GM19351 (cell line): ENCODE data around the gene SHISA5.
"Not testable (repeated sequence)": the region's sequence is repeated elsewhere in the genome, so short reads cannot be mapped to it uniquely, and the experiment has no call there.

ENCODE experiments used
- ATAC-seq: cut with Tn5 transposase; IDR thresholded peaks from one replicate; pipeline ENCODE4 v1.9.1; 2021; ENCODE audit warnings: mild to moderate bottlenecking, moderate library complexity; ENCODE audit not compliant: unreplicated experiment

The SHISA5 gene

DNA sequence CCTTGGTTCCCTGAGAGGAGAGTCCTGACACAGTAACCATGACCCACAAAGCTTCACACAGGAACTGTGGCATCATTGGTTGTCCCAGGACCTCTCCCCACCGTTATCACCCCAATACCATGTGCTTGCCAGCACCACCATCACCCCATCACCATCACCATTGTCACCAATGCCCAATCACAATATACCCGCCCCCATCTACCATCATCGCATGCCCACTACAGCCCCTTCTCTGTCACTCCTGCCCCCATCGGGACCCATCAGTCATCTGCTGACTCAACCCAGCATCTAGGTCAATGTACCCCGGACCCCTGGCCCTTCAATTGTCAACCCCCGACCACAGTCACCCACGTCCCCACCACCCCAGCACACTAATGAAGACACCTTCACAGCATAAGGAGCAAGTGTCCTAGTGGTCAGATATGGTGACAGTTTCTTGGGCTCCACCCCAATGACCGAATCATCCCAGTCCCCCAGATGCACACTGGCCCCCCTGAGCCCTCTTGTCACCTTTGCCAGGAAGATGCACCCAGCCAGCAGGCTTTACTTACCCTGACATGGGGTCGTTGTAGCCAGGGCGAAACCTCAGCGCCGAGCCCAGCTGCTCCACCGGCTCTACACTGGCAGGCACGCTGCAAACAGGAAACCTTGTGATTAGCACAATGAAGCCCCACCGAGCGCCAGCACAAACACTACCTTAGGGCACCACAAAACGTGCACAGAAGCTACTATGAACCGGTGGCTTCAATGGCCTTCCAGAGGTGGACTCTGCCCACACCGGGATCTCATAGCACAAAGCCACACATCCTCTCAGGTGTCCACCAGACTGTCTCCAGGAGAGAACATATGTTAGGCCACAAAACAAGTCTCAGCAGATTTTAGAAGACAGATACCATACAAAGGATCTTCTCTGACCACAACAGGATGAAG is 25.1 kb downstream of the SHISA5 start:
- no peak for ATAC-seq

DNA sequence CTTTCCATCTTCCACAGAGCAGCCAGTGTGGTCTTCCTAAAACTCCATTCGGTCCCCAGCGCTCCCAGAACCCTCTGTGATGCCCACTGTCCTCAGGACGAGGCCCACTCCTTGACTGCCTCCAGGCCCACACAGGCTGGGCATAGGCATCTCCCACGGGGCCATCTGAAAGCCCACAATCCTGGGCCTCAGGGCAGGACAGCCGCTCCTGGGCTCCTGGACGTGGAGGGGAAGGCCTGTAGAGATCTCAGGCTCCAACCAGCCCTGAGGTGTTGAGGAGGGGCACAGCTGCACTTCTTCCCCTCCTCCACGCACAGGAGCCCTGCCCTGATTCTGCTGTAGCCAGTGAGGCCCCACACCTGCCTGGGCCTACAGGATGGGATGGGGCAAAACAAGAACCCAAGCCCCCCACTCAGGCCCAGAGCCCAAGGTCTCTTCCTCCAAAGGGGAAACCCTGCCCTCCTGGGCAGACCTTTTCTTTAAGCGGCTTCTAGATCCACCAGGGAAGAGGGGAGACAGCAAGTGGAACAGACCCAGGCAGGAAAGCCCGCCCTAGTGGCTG is 25.9 kb downstream of the SHISA5 start:
- no peak for ATAC-seq

DNA sequence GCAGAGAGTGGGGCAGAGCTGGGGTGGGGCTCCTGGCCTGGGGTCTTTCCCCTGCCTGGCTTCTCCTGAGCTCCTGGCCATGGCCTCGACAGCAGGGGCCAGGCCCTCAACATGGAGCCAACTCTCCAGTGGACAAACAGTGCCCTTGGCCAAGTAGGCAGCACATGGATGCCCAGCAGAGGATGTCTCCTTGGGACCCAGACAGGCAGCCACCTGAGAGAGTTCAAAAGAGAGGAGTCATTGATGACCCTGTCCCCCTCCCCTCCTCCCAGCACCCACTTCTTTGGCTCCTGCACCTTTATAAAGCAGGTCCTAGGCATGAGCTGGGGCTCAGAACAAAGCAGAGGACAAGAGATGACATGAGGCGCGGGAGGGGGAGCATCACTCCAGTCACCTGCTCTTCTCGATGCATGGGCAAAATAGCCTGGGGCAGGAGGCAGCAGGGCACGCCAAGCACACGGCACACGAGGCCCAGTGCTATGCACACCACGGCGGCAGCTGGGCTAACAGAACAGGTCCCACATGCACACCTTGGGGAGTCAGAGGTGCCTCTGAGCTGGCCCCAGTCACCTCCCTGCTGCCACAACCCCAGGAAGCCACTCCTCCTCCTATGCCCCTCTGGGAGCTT is 27.4 kb downstream of the SHISA5 start:
- ATAC-seq = no peak

DNA sequence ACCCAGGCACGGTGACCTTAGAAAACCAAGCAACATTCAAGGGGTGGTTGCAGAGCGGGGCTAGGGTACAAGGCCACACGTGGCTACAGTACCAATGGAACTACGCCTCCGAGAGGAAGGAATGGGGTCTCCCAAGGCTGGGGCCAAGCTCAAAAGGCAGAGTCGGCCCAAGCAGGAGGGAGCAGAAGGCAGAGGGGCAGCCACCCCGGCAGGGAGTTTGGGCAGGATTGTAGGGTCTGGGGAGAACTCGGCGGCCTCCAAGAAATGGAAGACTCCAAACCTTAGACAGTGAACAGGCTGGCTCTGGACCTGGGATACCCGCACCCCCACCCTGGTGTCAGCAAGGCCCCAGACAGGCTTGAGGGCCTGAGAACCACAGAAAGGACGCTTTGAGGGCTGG is 28.8 kb downstream of the SHISA5 start:
- ATAC-seq = no peak

DNA sequence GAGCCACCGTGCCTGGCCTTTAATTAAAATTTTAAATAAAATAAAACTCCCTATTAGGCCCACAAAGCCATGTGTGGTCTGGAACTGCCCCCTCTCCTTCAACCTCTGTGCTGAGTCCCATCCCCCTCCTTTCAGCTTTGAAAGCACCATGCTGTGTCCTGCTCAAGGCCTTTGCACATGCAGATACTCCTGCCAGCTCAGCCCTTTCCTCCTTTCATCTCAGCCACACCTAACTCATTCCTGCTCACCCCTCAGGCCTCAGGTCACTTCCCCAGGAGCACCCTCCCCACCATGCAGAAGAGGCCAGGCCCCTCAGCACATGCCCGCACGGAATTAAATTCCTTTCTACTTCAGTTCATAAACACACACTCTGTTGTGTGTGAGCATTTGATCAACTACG is 29.4 kb downstream of the SHISA5 start:
- no peak for ATAC-seq

DNA sequence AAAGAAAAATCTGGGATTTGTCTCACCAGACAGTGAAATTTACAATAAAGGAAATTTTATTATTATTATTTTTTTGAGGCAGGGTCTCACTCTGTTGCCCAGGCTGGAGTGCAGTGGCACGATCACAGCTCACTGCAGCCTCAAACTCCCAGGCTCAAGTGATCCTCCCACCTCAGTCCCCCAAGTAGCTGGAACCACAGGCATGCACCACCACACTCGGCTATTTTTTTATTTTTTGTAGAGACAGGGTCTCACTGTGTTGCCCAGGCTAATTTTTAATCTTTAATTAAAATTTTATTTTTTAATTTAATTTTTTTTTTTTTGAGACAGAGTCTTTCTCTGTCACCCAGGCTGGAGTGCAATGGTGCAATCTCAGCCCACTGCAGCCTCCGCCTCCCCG is 29.9 kb downstream of the SHISA5 start:
- ATAC-seq = not testable (repeated sequence)

DNA sequence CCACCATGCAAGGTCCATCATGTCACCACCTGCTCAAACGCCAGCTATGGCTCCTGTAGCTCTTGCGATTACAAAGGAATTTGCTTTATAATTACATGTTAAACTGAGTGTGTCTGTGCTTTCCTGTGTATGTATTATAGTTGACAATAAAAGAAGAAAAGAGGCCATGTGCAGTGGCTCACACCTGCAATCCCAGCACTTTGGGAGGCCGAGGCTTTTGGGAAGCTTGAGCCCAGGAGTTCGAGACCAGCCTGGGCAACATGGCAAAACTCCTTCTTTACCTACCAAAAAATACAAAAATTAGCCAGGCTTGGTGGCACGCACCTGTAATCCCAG is 30.4 kb downstream of the SHISA5 start:
- no peak for ATAC-seq

DNA sequence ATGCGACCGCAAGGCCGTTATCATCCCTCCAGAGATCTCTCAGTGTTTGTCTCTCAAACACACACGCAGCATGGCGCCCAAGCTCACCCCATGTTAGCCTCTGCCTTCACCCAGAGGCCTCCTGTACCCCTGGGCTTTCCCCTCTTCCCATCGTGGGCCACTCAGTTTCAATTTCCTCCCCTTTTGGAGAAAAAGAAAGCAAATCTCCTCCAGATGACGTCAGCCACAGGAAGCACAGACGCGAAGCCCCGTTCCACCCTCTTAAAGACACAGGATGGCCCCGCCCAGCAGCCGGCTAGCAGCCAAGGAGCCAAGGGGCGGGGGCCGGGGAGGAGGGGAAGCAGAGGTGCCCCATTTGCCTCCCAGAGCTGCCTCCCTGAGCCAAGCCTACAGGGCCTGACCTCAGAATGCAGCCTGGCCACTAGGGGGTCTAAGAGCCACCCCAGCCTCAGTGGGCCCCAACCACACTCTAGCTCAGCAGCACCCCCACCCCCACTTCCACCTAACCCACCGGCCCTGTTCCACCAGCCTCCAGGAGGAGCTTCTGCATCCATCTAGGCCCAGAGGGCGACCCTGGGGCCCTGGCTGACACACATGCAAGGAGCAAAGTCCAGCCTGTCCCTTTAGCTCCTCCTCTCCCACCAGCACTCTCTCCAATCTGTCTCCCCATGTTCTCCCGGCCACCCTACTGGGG is 30.9 kb downstream of the SHISA5 start:
- peak; percentile 83 for ATAC-seq

DNA sequence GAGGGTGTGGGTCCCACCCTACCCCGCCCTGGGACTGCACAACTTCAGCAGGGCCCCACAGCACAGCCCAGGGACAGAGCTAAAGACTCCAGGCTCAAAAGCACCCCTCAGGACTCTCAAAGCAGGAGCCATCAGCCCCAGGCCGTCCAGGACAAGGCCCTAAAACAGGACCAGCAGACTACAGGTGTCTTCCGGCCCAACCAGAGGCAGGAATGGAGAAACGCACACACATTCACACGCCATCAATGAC is 31.4 kb downstream of the SHISA5 start:
- ATAC-seq = peak; percentile 31

DNA sequence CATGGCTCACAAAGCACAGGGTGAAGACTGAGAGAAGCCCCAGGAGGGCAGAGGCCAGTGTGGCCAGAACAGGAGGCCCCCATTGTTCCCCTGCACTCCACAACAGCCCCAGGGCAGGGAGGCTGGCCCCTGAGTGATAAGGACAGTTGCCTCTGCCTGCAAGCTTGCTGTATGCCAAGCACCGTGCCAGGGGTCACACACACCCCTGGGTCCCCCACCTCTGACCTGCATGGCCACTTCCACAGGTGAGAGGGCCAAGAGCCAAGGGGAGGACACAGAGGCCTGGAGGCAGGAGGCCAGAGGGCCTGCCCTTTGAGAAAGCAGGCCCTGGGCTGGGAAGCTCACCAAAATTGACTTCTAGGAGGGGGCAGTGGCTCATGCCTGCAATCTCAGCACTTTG is 33.7 kb downstream of the SHISA5 start:
- no peak for ATAC-seq

DNA sequence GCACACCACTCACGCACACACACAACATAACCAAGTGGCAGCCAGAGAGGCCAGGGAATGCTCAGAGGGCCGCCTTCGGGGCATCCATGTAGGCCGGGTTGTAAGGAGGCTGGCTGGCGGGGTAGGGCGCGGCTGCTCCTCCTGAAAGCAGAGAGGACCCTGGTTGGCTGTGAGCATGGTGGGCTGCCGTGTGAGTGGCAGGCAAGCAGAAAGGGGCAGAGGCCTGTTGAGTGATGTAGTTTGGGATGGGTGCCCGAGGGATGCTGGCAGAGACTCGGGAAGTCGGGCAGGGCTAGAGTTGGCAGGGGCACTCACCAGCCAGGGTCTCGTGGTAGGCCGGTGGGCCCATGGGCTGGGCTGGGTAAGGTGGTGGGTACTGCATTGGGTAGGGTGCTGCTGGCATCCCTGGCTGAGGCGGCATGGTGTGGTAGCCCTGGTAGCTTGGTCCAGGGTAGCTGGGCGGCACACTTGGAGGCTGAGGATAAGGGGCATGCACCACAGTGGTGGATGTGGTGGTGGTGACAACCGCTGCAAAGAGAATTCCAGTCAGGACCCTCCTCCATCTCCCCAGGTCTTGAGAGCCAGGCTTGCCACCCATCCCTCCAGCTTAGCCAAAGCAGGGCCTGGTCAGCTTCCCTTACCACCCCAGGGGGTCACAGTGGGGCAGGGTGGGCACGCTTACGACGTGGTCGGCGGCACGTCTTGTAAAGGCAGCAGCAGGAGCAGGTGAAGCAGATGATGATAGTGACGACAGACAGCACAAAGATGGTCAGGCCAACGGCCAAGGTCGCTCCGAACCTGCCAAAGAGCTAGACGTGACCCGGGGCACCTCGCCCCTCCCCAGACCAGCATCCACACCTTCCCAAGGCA is 34.7 kb downstream of the SHISA5 start:
- ATAC-seq = no peak

DNA sequence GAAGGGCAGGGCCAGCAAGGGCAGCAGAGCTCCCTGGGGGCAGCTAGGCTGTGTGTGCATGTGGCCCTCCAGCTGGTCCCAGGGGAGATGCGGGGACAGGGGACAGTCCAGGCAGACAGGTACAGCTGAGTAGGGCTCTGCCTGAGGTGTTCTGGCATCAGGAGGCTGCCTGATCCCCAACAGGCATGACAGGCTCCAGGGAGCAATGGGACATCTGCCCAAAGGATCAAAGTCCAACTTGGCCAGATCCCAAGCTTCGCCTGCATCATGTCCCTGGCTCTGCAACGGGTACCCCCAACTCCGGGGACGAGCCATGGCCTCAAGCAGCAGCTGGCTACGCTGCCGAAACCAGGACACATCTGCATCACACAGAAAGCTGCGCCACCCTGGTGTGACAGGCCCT is 35.6 kb downstream of the SHISA5 start:
- ATAC-seq = no peak

DNA sequence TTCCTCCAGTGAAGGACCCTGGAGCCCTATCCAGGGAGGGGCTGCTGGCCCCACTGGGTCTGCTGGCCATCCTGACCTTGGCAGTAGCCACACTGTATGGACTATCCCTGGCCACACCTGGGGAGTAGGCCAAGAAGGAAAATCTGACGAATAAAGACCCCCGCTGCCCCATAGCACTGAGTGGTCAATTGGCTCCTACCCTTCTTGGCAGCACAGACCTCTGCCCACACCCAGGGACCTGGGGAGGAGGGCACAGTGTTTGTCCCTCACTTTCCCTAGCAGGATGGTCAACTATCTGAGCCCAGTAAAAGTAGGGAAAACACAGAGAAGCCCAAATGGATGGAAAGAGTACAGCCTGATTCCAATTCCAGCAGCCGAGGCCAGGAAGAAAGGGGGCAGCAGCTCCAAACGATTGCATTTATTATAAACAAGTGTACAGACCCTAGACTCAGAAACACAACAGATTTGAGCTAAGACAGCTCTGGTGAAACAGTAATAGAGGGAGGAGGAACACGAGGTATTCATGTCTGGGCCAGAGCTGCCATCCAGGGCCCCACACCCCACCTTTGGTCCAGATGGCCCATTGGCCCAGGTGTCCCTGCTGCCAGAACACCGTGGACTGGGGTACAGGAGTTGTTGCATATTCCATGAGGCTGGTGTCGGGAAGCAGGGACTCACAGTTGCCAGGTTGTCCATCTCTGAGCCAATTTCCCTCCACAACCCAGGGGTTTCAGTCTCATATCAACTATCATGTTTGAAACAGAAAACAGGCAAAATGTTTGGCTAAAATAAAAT is 36.3 kb downstream of the SHISA5 start:
- ATAC-seq = no peak

DNA sequence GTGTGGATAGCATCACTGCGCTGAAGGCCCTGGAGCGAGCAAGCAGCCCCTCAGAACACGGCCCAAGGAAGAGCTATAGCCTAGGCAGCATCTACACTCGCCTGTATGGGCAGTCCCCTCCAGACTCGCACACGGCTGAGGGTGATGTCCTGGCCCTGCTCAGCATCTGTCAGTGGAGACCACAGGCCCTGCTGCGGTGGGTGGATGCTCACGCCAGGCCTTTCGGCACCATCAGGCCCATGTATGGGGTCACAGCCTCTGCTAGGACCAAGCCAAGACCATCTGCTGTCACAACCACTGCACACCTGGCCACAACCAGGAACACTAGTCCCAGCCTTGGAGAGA is 36.9 kb downstream of the SHISA5 start:
- no peak for ATAC-seq

DNA sequence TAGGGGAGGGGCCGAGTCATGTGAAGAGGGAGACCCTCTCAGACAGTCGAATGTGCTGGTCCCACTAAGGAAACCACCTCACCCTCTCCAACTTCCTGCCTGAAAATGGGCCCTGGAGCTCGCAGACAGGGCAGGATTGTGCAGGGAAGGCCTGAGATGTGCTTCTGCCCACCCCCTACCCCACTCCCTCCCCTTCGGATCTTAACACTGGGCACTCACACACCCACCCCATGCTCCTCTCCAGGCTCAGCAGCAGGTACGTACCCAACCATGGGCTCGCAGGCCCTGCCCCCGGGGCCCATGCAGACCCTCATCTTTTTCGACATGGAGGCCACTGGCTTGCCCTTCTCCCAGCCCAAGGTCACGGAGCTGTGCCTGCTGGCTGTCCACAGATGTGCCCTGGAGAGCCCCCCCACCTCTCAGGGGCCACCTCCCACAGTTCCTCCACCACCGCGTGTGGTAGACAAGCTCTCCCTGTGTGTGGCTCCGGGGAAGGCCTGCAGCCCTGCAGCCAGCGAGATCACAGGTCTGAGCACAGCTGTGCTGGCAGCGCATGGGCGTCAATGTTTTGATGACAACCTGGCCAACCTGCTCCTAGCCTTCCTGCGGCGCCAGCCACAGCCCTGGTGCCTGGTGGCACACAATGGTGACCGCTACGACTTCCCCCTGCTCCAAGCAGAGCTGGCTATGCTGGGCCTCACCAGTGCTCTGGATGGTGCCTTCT is 37.4 kb downstream of the SHISA5 start:
- ATAC-seq = peak; percentile 27

DNA sequence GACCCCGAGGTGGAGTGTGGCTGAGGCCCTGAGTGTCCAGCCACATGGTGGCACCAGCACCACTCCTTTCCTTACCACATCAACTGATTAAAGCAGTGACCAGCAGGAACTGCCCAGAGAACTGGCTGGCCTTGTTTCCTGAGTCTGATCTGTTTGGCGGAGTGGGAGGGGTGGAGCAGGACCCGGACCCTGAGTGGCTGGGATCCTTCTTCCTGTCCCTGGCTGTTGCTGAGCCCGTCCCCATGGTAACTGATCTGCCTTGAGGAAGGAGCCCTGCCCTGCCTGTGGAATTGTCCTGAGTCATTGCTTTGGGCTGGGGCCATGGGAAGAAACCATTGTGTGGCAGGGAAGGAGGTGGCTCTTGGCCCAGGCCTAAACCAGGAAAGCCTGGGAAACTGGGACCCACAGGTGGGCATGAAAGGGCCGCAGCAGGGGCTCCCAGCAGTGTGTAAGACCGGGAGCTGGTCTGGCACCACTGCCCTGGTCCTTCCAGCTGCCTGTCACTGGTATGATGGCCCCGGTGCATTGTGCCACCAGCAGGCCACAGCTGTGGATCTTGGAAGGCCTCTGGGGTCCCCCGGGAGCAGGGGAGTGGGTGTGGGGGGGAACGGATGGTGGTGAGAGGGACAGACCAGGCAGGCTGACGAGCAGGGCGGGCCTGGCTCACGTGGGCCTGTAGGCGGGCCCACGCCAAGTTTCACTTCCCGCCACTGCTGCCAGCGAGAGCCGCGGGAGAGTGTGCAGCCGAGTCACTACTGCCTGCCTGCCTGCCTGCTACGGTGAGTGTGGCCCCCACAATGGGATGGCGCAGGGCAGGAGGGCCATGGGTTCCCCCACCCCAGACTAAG is 38.2 kb downstream of the SHISA5 start:
- ATAC-seq = peak; percentile 94

DNA sequence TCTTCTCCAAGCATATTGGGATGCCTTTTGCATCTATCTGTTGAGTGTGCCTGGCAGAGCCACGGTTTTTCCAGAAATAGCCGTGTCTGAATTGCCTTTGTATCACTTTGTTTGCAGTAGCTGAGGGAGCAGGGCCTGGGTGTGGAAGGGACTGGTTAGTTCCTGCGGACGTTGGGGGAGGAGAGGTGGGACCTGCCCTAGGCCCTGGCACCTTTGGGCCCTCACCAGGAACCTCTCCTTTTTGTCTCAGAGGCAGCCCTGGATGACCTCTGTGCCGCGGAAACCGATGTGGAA is 38.8 kb downstream of the SHISA5 start:
- ATAC-seq = no peak

DNA sequence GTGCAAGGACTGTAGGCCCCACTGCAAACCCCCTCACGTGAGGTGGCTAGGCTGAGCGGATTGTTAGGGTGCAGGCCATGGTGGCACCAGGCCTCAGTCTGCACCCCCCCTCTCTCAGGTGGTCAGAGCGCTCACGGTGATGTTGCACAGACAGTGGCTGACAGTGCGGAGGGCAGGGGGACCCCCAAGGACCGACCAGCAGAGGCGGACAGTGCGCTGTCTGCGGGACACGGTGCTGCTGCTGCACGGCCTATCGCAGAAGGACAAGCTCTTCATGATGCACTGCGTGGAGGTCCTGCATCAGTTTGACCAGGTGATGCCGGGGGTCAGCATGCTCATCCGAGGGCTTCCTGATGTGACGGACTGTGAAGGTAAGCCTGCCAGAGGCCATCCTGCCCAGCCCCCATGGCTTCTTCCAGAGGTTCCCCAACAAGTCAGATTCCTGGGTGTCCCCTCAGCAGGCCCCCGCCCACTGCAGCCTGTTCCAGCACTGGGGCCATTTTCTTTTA is 39.2 kb downstream of the SHISA5 start:
- ATAC-seq = no peak

DNA sequence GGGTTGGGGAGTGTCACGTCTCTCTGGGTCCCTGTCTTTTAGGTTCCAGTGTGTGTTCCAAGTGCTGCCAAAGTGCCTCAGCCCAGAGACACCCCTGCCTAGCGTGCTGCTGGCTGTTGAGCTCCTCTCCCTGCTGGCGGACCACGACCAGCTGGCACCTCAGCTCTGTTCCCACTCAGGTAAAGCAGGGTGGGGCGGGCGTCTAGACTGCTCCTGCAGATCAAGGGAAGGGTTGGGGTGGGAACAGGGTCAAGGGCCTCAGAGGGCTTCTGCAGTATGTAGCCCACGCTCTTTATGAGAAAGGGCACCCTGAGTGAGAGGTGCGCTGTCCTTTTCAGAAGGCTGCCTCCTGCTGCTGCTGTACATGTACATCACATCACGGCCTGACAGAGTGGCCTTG is 40.3 kb downstream of the SHISA5 start:
- ATAC-seq = no peak
